Erythroblast (primary cell): Measurements from ENCODE around the gene MAPRE2.

Experiments used
- GATA1 ChIP-seq: IDR thresholded peaks from 2 replicates; pipeline ENCODE4 v1.6.1; 2011; ENCODE audit warnings: low read depth, mild to moderate bottlenecking, control low read depth, low read length, moderate library complexity
- POLR2A ChIP-seq: IDR thresholded peaks from 2 replicates; pipeline ENCODE4 v1.6.1; 2011; ENCODE audit warnings: mild to moderate bottlenecking, low read length

DNA sequence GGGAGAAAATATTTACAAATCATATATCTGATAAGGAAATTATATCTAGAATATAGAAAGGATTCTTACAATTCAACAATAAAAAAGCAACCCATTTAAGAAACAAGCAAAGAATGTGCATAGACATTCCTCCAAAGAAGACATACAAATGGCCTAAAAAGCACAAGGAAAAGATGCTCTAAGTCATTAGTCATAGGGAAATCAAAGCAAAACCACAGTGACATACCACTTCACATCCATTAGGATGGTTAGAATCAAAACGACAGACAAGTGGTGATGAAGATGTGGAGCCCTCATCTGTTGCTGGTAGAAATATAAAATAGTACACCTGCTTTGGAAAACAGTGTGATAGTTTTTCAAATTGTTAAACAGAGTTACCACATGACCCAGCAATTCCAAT is 48.2 kb downstream of the MAPRE2 start:
- TF ChIP-seq POLR2A (no peak), GATA1 (no peak)
